Measurements from ENCODE around the gene DHX57. TPM values are rescaled to one million over a fixed set of nuclear protein-coding genes. Genes with fewer than 3 reads are reported as not detected.

DHX57 gene
- total RNA-seq, 1 donor from 2014 or later = 8.1 TPM

- no peak for DNase-seq
- intact Hi-C loops (cut with micrococcal nuclease) = no loop called here
- no peak for TF ChIP-seq CTCF (IDR thresholded peaks at IDR 0.05; ENCODE audit: borderline replicate concordance)
- no peak overlapping the region for H3K4me3 ChIP-seq
- H3K4me1 ChIP-seq = no peaks in the 10 kb centered on the region
- no peak overlapping the region for H3K27ac ChIP-seq (replicated peaks)
- peaks cover 32% of the 10 kb centered on the region for H3K36me3 ChIP-seq
- peaks cover 23% of the 10 kb centered on the region for H3K9me3 ChIP-seq (replicated peaks)
- H3K27me3 ChIP-seq (ENCODE audit: low read depth) = no peaks in the 10 kb centered on the region
These were observed 8.8 kb downstream of the DHX57 start for GRCh38 chr2:38866773-38867443.

GRCh38 chr2:38863061-38863695, 12.6 kb downstream of the DHX57 start:
- DNase-seq = no peak
- no peak overlapping the region for H3K4me3 ChIP-seq
- peaks cover 67% of the 10 kb centered on the region for H3K36me3 ChIP-seq
- H3K27me3 ChIP-seq (ENCODE audit: low read depth) = no peaks in the 10 kb centered on the region
- TF ChIP-seq CTCF (IDR thresholded peaks at IDR 0.05; ENCODE audit: borderline replicate concordance) = no peak
- no peaks in the 10 kb centered on the region for H3K4me1 ChIP-seq
- H3K27ac ChIP-seq (replicated peaks) = no peak overlapping the region
- H3K9me3 ChIP-seq (replicated peaks) = no peaks in the 10 kb centered on the region
- intact Hi-C loops (cut with micrococcal nuclease) = no loop called here

GRCh38 chr2:38862476-38862875, 13.3 kb downstream of the DHX57 start:
- no peaks in the 10 kb centered on the region for H3K4me1 ChIP-seq
- no peaks in the 10 kb centered on the region for H3K9me3 ChIP-seq (replicated peaks)
- H3K27ac ChIP-seq (replicated peaks) = no peak overlapping the region
- H3K36me3 ChIP-seq = peaks cover 69% of the 10 kb centered on the region
- no peaks in the 10 kb centered on the region for H3K27me3 ChIP-seq (ENCODE audit: low read depth)
- DNase-seq = no peak
- intact Hi-C loops (cut with micrococcal nuclease) = no loop called here
- no peak overlapping the region for H3K4me3 ChIP-seq
- no peak for TF ChIP-seq CTCF (IDR thresholded peaks at IDR 0.05; ENCODE audit: borderline replicate concordance)

- no peaks in the 10 kb centered on the region for H3K9me3 ChIP-seq (replicated peaks)
- no peaks in the 10 kb centered on the region for H3K27me3 ChIP-seq (ENCODE audit: low read depth)
- peaks cover 90% of the 10 kb centered on the region for H3K36me3 ChIP-seq
- DNase-seq = no peak
- H3K4me1 ChIP-seq = no peaks in the 10 kb centered on the region
- no peak overlapping the region for H3K4me3 ChIP-seq
- H3K27ac ChIP-seq (replicated peaks) = no peak overlapping the region
- intact Hi-C loops (cut with micrococcal nuclease) = no loop called here
- TF ChIP-seq CTCF (IDR thresholded peaks at IDR 0.05; ENCODE audit: borderline replicate concordance) = no peak
These were observed 19.6 kb downstream of the DHX57 start for GRCh38 chr2:38856165-38856564.

- H3K36me3 ChIP-seq = peaks cover 77% of the 10 kb centered on the region
- DNase-seq = no peak
- H3K9me3 ChIP-seq (replicated peaks) = no peaks in the 10 kb centered on the region
- TF ChIP-seq CTCF (IDR thresholded peaks at IDR 0.05; ENCODE audit: borderline replicate concordance) = no peak
- no peaks in the 10 kb centered on the region for H3K4me1 ChIP-seq
- intact Hi-C loops (cut with micrococcal nuclease) = no loop called here
- no peak overlapping the region for H3K27ac ChIP-seq (replicated peaks)
- H3K4me3 ChIP-seq = no peak overlapping the region
- H3K27me3 ChIP-seq (ENCODE audit: low read depth) = no peaks in the 10 kb centered on the region
These were observed 25.7 kb downstream of the DHX57 start for GRCh38 chr2:38850045-38850444.
